NCI-H1092 treated with DMSO at 0.1 percent for 48 hours (cell line): ENCODE data around the gene PHLDA2.

Source experiments
- DNase-seq: peaks from one replicate; lab custom pipeline; 2025; lab: John Stamatoyannopoulos, UW

The PHLDA2 gene

GRCh38 chr11:2897048-2897447 is 32.2 kb downstream of the PHLDA2 start:
- DNase-seq = no peak

DNA sequence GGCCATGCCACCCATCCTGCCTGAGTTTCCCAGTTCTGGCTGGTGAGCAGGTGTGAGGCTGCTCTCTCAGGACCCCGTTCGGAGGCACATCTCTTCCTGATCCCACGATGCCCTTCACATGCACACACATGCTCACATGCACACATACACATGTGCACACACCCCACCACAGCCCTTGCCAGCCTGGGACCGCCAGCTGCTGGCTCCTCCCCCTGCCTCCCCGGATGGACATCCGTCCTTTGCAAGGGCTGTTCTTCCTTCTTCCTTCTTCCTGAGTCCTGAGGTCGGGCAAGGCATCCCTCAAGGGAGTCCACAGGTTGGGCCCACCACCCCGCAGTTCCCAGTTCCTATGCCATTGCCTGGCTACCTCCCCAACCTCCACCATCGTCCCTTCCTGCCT is 33.2 kb downstream of the PHLDA2 start:
- DNase-seq = no peak

DNA sequence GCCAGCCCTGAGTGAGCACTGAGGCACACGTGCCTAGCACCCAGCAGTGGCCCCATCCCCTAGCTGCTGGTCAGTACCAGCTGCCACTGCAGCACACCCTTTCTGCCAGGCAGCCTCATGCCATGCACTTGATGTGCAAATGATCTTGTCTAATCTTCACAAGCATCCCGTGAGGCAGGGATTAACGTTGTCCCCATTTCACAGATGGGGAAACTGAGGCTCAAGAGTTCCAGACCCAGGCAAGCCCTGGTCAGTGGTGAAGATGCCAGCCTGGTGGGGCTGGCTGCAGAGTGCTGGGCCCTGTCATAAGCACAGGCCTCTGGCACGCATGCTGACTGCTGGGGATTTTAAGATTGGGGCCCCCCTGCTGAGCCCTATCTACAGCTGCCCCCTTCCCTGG is 35.3 kb downstream of the PHLDA2 start:
- no peak for DNase-seq

- no peak for DNase-seq
These were observed 36.2 kb downstream of the PHLDA2 start for GRCh38 chr11:2892967-2893528.

DNA sequence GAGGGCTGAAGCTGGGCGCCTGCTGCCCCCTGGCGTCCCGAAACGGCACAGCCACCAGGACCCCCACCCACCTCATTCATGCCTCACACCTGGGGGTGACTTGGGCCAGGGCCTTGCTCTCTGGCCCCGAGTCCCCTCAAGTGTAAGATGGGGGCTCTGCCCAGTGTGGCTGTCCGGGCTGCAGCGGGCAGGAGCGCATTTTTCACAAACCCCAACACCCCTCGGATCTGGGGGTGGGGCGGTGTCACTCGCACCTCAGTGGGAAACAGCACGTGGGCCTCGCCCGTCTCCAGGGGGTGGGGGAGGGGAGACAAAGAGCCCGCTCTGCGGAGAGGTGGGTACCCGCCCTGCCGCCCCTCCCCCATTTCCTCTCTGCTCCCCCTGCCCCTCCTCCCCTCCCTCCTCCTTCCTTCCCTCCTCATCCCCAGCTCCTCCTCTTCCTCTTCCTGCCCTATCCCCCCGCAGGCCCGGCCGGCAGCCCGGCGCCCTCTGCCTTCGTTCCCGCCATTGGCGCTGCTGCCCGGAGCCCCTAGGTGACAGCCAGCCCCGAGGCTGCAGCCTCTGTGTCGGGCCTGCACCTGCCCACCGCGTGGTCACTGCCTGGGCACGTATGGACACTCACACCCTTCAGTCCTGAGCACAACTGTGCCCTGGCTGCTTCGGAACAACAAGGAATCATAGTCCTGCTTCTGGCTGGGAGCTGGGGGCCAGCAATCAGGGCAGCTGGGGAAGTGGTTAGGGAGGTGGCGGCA is 36.8 kb downstream of the PHLDA2 start:
- DNase-seq = peak; percentile 73

GRCh38 chr11:2891326-2892214 is 37.6 kb downstream of the PHLDA2 start:
- DNase-seq = peak; percentile 16

GRCh38 chr11:2890466-2891294 is 38.5 kb downstream of the PHLDA2 start:
- peak; percentile 49 for DNase-seq

DNA sequence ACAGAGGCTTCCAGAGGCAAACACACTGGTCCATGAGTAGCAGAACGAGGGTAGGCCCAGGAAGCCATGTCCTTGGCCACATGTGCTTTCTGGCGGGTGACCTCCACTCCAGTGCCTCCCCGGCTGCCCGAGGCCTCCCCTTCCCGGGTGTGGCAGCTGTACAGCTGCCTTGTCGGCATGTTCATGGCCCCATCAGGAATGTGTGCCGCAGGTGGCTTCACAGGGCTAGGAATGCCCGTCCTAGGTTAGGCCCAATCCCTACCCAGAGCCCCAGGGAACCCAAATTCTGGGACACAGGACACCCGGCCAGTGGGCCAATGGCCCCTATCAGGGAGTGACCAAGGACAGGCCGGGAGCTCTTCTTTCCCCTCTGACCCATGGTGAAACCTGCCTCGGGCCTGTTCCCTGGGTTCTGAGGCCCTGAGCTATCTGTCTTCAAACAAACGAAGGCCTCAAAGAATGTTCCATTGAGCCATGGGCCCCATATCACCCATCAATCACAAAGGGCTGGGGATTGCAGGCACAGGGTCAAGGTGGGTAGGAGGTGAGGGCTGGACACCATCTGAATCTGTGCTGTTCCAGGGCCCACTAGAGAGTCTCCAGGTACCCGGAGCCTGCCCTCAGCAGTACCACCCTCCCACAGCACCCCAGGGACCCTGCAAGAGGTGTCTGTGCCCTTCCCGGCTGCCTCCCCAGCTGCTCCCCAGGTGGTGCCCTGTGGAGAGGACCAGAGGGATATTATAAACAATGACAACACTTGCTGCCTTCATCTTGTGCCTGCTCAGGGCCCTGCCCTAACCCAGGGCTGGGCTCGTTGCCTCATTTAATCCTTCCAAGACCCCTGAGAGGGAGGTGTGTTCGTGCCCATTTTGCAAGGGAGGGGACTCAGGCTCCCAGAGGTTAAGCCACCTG is 39.6 kb downstream of the PHLDA2 start:
- DNase-seq = peak; percentile 16

DNA sequence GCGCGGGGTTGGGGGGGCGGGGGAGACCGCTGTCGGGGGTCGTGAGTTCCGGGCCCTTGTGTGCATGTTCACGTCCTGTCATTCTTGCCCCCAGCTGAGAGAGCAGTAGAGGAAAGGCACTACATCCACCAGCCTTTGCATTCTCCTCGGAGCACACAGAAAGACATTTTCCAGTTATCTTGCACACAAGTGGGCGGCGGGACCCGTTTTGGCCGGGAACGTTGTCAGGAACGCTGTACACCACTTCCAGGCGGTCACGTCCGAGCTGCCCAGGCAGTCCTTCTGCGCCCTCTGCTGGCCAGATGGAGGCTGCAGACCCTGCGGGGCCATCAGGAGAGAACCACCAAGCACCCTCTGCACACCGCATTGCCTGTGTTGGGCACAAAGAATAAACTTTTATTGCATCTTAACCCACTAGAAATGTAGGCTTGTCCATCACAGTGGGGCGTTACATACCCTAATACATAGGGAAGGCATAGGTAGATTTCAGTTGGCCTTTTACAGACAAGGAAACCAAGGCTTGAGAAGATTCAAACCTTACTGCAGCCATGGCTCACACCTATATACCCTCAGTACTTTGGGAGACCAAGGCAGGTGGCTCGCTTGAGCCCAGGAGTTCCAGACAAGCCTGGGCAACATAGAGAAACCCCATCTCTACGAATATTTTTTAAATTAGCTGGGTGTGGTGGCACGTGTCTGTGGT is 40.8 kb downstream of the PHLDA2 start:
- DNase-seq = peak; percentile 71

DNA sequence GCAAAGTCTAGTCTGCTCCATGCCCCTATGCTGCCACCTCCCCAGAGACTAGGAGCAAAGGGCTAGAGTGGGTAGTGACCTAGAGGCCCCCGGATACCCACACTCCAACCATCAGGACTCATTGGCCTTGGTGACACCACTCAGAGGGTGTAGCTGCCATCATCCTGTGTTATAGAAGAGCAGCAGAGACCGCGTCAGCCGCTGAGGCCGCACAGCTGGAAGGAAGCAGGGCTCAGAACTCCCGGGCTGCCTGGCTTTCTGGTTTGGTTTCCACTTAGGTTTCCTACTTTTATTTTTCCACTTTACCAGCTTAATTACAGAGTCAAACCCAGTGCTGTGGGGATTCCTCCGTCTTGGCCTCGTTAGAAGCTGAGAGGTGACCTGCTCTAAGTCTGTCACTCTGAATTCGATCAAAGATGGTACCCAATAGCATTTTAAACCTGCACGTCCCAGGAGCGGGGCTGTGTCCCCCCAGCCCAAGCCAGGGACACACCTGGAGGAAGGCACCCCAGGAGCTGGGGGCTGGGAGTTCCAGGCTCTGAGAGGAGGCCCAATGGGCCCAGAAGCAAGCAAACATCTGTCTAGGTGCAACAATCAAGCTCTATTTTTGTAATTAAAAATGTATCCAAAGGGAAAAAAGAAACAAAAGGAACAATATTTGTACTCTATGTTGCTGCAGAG is 41.6 kb downstream of the PHLDA2 start:
- no peak for DNase-seq

GRCh38 chr11:2886936-2887335 is 42.3 kb downstream of the PHLDA2 start:
- DNase-seq = no peak

DNA sequence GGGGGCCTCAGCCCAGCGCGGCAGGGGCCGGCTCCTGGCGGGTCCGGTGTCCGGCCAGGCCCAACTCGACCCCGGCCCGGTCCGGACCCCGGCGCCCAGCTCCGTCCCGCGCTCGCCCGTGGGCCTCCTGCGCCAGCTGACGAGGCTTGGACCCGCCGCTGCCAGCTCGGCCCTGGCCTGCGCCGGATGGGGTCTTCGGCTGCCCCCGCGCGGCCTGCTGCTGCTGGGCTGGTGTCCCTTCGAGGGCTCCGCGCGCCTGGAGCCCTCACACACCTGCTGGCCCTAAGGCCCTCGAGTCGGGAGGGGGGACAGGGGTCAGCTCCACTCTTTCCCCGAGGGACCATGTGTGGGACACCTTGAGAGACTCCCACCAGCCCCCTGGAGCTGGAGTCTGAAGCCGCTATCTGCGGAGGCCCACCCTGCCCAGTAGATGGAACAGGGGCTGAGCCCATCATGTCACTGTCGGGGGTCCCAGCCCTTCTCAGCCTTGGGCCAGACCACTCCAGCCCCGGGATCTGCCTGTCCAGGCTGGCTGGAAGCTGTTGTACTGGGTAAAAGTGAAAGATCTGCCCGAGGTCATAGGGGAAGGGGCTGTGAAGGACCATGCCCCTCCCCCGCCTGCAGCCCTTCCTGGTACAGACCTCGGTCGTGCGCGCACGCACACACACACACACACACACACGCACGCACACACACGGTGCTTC is 42.9 kb downstream of the PHLDA2 start:
- peak; percentile 37 for DNase-seq

- DNase-seq = peak; percentile 85
These were observed 43.5 kb downstream of the PHLDA2 start, which contains the start of gene CDKN1C for GRCh38 chr11:2885678-2886081. CDKN1C (minus strand) TSS chr11:2885775; CDS start chr11:2885456, 319 bp downstream.

DNA sequence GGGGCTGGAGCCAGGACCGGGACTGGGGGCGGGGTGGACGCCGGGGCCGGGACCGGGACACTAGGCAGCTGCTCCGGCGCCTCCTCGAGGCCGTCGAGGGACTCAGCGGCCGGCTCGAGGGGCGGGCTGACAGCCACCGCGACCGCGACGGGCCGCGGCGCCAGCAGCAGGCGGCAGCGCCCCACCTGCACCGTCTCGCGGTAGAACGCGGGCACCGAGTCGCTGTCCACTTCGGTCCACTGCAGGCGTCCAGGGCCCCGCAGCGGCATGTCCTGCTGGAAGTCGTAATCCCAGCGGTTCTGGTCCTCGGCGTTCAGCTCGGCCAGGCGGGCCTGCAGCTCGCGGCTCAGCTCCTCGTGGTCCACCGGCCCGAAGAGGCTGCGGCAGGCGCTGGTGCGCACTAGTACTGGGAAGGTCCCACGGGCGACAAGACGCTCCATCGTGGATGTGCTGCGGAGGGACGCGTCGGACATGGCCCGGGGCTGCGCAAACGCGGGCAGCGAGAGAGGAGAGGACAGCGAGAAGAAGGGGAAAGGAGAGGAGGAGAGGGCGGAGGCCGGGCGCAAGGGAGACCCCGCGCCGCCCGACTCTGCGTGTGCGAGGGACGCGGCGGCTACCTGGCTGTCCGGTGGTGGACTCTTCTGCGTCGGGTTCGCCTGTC is 44.1 kb downstream of the PHLDA2 start:
- peak; percentile 35 for DNase-seq

DNA sequence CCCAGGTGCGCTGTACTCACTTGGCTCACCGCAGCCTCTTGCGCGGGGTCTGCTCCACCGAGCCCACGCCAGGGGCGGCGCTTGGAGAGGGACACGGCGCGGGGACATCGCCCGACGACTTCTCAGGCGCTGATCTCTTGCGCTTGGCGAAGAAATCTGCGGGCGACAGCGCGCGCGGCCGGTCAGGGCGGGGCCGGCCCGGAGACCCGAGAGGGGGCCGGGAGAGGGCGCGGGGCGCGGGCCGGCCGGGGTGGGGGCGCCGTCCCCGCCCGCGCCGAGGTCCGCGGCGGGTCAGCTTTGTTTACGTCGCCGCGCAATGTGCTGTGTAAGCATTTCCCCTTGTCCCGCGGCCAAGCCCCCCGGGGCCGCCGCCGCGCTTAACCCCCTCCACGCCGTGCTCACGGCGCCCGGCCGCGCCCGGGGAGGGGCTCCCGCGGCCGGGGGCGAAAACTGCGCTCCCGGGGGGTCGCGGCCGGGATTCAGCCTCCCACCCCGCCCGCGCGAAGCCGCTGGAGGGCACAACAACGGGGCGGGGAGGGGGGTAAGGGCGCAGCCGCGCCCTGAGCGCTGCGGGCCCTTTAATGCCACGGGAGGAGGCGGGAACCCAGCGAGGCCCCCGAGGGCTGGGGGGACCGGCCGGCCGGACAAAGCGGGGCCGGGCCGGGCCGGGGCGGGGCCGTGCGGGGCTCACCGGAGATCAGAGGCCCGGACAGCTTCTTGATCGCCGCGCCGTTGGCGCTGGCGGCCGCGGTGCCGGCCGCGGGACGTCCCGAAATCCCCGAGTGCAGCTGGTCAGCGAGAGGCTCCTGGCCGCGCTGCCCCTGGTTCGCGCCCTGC is 45.0 kb downstream of the PHLDA2 start:
- no peak for DNase-seq

- no peak for DNase-seq
These were observed 45.6 kb downstream of the PHLDA2 start for GRCh38 chr11:2883640-2883978.

GRCh38 chr11:2882396-2883110 is 46.7 kb downstream of the PHLDA2 start:
- no peak for DNase-seq
